ENCODE results near the gene TNFRSF8. TPM values are rescaled to one million over a fixed set of nuclear protein-coding genes. Genes with fewer than 3 reads are reported as not detected.

The TNFRSF8 gene
- total and polyA plus RNA-seq, 9 of the 15 experiments (the other 6 are each of a cell fraction or from before 2014, with no cell fraction given) = 3.5 to 38.4 (median 17.1) TPM

GRCh38 chr1:12185036-12185917, 122.2 kb downstream of the TNFRSF8 start:
- in situ Hi-C loops (cut with MboI) = no loop called here

More at GRCh38 chr1:12185036-12185917, 122.2 kb downstream of the TNFRSF8 start:
- no peak for ATAC-seq
- TF ChIP-seq SMARCE1 (IDR thresholded peaks at IDR 0.05) = no peak
- TF ChIP-seq, protein P1, sequence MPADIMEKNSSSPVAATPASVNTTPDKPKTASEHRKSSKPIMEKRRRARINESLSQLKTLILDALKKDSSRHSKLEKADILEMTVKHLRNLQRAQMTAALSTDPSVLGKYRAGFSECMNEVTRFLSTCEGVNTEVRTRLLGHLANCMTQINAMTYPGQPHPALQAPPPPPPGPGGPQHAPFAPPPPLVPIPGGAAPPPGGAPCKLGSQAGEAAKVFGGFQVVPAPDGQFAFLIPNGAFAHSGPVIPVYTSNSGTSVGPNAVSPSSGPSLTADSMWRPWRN (IDR thresholded peaks at IDR 0.05; ENCODE audit: low read depth) = no peak
- no peak for TF ChIP-seq RNF2 (IDR thresholded peaks at IDR 0.05)
- no peak for TF ChIP-seq ZNF764 (CRISPR knock-in tag; IDR thresholded peaks at IDR 0.05; ENCODE audit: low read depth)
- TF ChIP-seq OTX1 (CRISPR knock-in tag; IDR thresholded peaks at IDR 0.05) = no peak
- no peak for TF ChIP-seq U2AF2 (optimal IDR thresholded peaks at IDR 0.05; ENCODE audit: low read depth, low read length)
- no peak for TF ChIP-seq HNRNPLL (IDR thresholded peaks at IDR 0.05; ENCODE audit: low read depth, low read length, poor library complexity, severe bottlenecking)
- no peak for TF ChIP-seq ZFP36 (IDR thresholded peaks at IDR 0.05; ENCODE audit: low read depth, low read length, partially characterized antibody)
- no peak for TF ChIP-seq MYC (IDR thresholded peaks at IDR 0.05; ENCODE audit: low read depth, low read length)
- no peak for TF ChIP-seq MYC (CRISPR knock-in tag; IDR thresholded peaks at IDR 0.05; ENCODE audit: borderline replicate concordance, low read depth)
- TF ChIP-seq CHD2 (IDR thresholded peaks at IDR 0.05; ENCODE audit: low read depth, low read length) = no peak
- no peak for TF ChIP-seq CEBPB (tag; IDR thresholded peaks at IDR 0.05)
- H2AFZ ChIP-seq (ENCODE audit: low read depth, low read length) = no peak overlapping the region
- H3K36me3 ChIP-seq (ENCODE audit: control insufficient read depth, insufficient read depth, low read length) = peaks cover 20% of the 10 kb centered on the region
- H3K9ac ChIP-seq (ENCODE audit: insufficient read depth in 1 of 2, low read depth in 2 of 2, low read length in 2 of 2) = peak overlapping the region in 1 of 2 experiments; percentile 53; a peak in 2 of 4 replicates
- H3K79me2 ChIP-seq (ENCODE audit: control insufficient read depth, insufficient read depth, low read length) = peaks cover 30% of the 10 kb centered on the region
- no peak overlapping the region for H3K4me2 ChIP-seq (ENCODE audit: insufficient read depth, low read length)
- FAIRE-seq = no peak
- CTCF ChIA-PET (ENCODE audit: low intra/inter-chr PET ratio) = no interaction called here
- intact Hi-C loops (cut with micrococcal nuclease) = no loop called here
- no peak overlapping the region for H3K4me3 ChIP-seq
- BruUV-seq (replicated peaks) = no TSS peak
- DNase-seq (ENCODE audit: extremely low read depth in 1 of 4, low spot score in 3 of 4) = no peak
- POLR2A ChIA-PET = no interaction called here
- no peak overlapping the region for H3K27ac ChIP-seq (ENCODE audit: extremely low read depth, low read depth, low read length)
- peaks cover 8 to 35% of the 10 kb centered on the region in 2 experiments; a peak in 3 of 5 replicates for H3K4me1 ChIP-seq (replicated peaks in 1 of 2; ENCODE audit: control insufficient read depth in 2 of 2, insufficient read depth in 2 of 2, low read length in 2 of 2)
- H4K20me1 ChIP-seq (replicated peaks; ENCODE audit: control insufficient read depth, insufficient read depth, low read length) = peaks cover 62% of the 10 kb centered on the region
- no peaks in the 10 kb centered on the region for H3K27me3 ChIP-seq (ENCODE audit: control insufficient read depth in 2 of 2, insufficient read depth in 2 of 2, low read length in 2 of 2)
- no peaks in the 10 kb centered on the region for H3K9me3 ChIP-seq (replicated peaks; ENCODE audit: control insufficient read depth, insufficient read depth, low read depth, low read length)
- WGBS (ENCODE audit: insufficient coverage, low coverage, missing lambda C conversion rate) = 84% methylated on average over 19 of the region's 19 CpGs
- H3K9me1 ChIP-seq (ENCODE audit: control insufficient read depth, insufficient read depth, low read length) = no peaks in the 10 kb centered on the region
